CD4-positive, alpha-beta T cell (primary cell): ENCODE data around the gene LRRN1. TPM values are rescaled to one million over a fixed set of nuclear protein-coding genes. Genes with fewer than 3 reads are reported as not detected.
"Not testable (repeated sequence)": the region's sequence is repeated elsewhere in the genome, so short reads cannot be mapped to it uniquely, and the experiment has no call there.

ENCODE experiments used
- ATAC-seq: fragments of 200-7000 bp; cut with Tn5 transposase; one replicate; pipeline ENCODE4 v1.10.0; 2022; ENCODE audit warnings: mild to moderate bottlenecking; ENCODE audit not compliant: poor library complexity
- CTCF ChIA-PET: fragments of 350-600 bp; sonication (Branson Sonifier 250); formaldehyde crosslinking; loops from one replicate; lab custom pipeline; 2021; ENCODE audit warnings: antibody characterized with exemption, inconsistent platforms; lab: Charles Lee
- POLR2A ChIA-PET: fragments of 350-600 bp; sonication (Branson Sonifier 250); formaldehyde crosslinking; loops from one replicate; lab custom pipeline; 2021; ENCODE audit warnings: antibody characterized with exemption, inconsistent platforms; lab: Charles Lee
- DNase-seq, 14 experiments: peaks; one replicate each; pipeline ENCODE4 v3.0.0-alpha.2; 2013 to 2020; ENCODE audit warnings: mixed read lengths in 2 of 14
- H3K27ac ChIP-seq, 2 donors: one replicate each; pipeline versions ENCODE4 v1.5.1 to v1.7.0; 2013; ENCODE audit warnings: low read length in 2 of 2, low read depth in 1 of 2, mild to moderate bottlenecking in 1 of 2
- H3K27me3 ChIP-seq, 2 experiments: 1 replicate in 1 of 2; 2 replicates in 1 of 2; pipeline versions ENCODE4 v1.6.1 to v1.7.0; 2013; ENCODE audit warnings: low read length in 2 of 2, control low read depth in 1 of 2, mild to moderate bottlenecking in 1 of 2, moderate library complexity in 1 of 2; ENCODE audit not compliant: insufficient read depth in 2 of 2, control insufficient read depth in 1 of 2
- H3K36me3 ChIP-seq: one replicate; pipeline ENCODE4 v1.6.1; 2013; ENCODE audit warnings: low read length, control low read depth; ENCODE audit not compliant: insufficient read depth
- H3K4me1 ChIP-seq: one replicate; pipeline ENCODE4 v1.6.1; 2013; ENCODE audit warnings: low read length, control low read depth; ENCODE audit not compliant: insufficient read depth
- H3K4me3 ChIP-seq: one replicate; pipeline ENCODE4 v1.5.1; 2013; ENCODE audit warnings: mild to moderate bottlenecking, low read length, moderate library complexity
- H3K9me3 ChIP-seq, 2 experiments: 1 replicate in 1 of 2; 2 replicates in 1 of 2; pipeline versions ENCODE4 v1.6.1 to v1.7.0; 2013; ENCODE audit warnings: low read length in 2 of 2, mild to moderate bottlenecking in 2 of 2, control low read depth in 1 of 2, moderate library complexity in 1 of 2; ENCODE audit not compliant: control insufficient read depth in 1 of 2, insufficient read depth in 1 of 2
- H3K27ac Mint-ChIP-seq: one replicate; pipeline ENCODE4 v1.8.0; 2020; ENCODE audit warnings: mixed read lengths
- H3K27me3 Mint-ChIP-seq: one replicate; pipeline ENCODE4 v1.8.0; 2021; ENCODE audit warnings: mixed read lengths
- H3K36me3 Mint-ChIP-seq: one replicate; pipeline ENCODE4 v1.8.0; 2021; ENCODE audit warnings: low read depth, mixed read lengths
- H3K4me1 Mint-ChIP-seq: one replicate; pipeline ENCODE4 v1.8.0; 2021; ENCODE audit warnings: low read depth, mixed read lengths
- H3K4me3 Mint-ChIP-seq: one replicate; pipeline ENCODE4 v1.8.0; 2020; ENCODE audit warnings: mild to moderate bottlenecking, mixed read lengths
- H3K9me3 Mint-ChIP-seq: one replicate; pipeline ENCODE4 v1.8.0; 2020; ENCODE audit warnings: mixed read lengths
- CTCF ChIP-seq: fragments of 200-600 bp; IDR thresholded peaks from one replicate; pipeline ENCODE4 v1.8.0; 2022; ENCODE audit warnings: antibody characterized with exemption, mild to moderate bottlenecking
- intact Hi-C, 2 experiments: fragments of 100-400 bp; cut with DNase I in 1 of 2; cut with micrococcal nuclease in 1 of 2; formaldehyde crosslinking; loops; one replicate each; pipeline versions ENCODE4 v1.15.1 to v1.9.0; 2023 to 2025; cut with DNase I, micrococcal nuclease
- total RNA-seq, 174 experiments: library from RNA in 2 of 174; stranded (reverse) in 2 of 174; gene quantifications; one replicate each; pipeline ENCODE4 v1.2.3 and lab custom pipeline; 2021 to 2026

LRRN1 gene
- total RNA-seq, 2 experiments from 2014 or later = 0.20 TPM; not detected in 1

- Histone ChIP-seq H3K36me3 (no peaks in the 10 kb centered on the region), H3K4me3 (no peak overlapping the region), H3K27ac (no peak overlapping the region), H3K9me3 (no peaks in the 10 kb centered on the region), H3K27me3 (no peaks in the 10 kb centered on the region), H3K4me1 (no peaks in the 10 kb centered on the region)
- H3K4me1 Mint-ChIP-seq = no peaks in the 10 kb centered on the region
- ATAC-seq = no peak
- no peak for DNase-seq
- no peak for TF ChIP-seq CTCF
- no peak overlapping the region for H3K27ac Mint-ChIP-seq
- CTCF ChIA-PET = no interaction called here
- no peak overlapping the region for H3K4me3 Mint-ChIP-seq
- intact Hi-C loops = no loop called here
- H3K27me3 Mint-ChIP-seq = no peaks in the 10 kb centered on the region
- no peaks in the 10 kb centered on the region for H3K36me3 Mint-ChIP-seq
- no peaks in the 10 kb centered on the region for H3K9me3 Mint-ChIP-seq
- POLR2A ChIA-PET = no interaction called here
Measured at GRCh38 chr3:3827111-3827510, 27.9 kb downstream of the LRRN1 start.

- H3K4me3 Mint-ChIP-seq, CTCF ChIA-PET, H3K4me1 Mint-ChIP-seq, H3K27ac Mint-ChIP-seq, H3K36me3 ChIP-seq, H3K4me3 ChIP-seq, H3K27me3 Mint-ChIP-seq, H3K4me1 ChIP-seq, H3K36me3 Mint-ChIP-seq, H3K9me3 ChIP-seq, H3K27me3 ChIP-seq, intact Hi-C loops, H3K27ac ChIP-seq, ATAC-seq, DNase-seq, H3K9me3 Mint-ChIP-seq, POLR2A ChIA-PET: not testable (repeated sequence)
Measured at GRCh38 chr3:3828417-3828816, 29.2 kb downstream of the LRRN1 start.

DNA sequence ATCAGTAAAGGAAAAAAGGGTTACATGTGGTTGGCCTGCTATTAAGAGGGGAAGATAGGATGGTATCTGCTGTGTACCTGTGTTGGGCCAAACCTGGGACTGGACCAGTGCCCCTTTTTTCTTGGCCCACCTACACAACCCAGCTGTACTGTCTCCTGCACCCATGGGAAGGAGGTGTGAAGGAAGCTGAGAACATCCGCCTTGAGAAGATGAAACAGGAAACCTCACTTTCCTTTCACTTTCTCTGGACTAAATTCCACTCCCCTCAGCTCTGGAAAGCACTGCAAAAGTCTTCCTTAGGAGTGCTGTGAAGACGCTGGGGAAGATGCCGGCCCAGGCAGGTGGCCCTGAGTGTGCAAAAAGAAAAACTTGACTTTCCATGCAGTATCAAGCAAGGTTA, 37.6 kb downstream of the LRRN1 start:
- Histone ChIP-seq H3K36me3 (no peaks in the 10 kb centered on the region), H3K4me3 (no peak overlapping the region), H3K4me1 (peaks cover 3% of the 10 kb centered on the region), H3K27me3 (no peaks in the 10 kb centered on the region), H3K27ac (no peak overlapping the region), H3K9me3 (peaks cover 17 to 18% of the 10 kb centered on the region in 2 experiments)
- Mint-ChIP-seq H3K36me3 (no peaks in the 10 kb centered on the region), H3K4me1 (no peaks in the 10 kb centered on the region), H3K4me3 (no peak overlapping the region), H3K27me3 (no peaks in the 10 kb centered on the region), H3K27ac (no peak overlapping the region), H3K9me3 (peaks cover 23% of the 10 kb centered on the region)
- DNase-seq (no peak), ATAC-seq (no peak)
- ChIA-PET POLR2A (no interaction called here), CTCF (interaction anchor here (1.0 kb wide), 1 partner anchor 9 kb away, joined by 3 read pairs; no protein-coding TSS in a partner anchor)
- no peak for TF ChIP-seq CTCF
- intact Hi-C loops = no loop called here

- Mint-ChIP-seq H3K36me3 (no peaks in the 10 kb centered on the region), H3K9me3 (peaks cover 12% of the 10 kb centered on the region), H3K4me1 (no peaks in the 10 kb centered on the region), H3K4me3 (no peak overlapping the region), H3K27me3 (no peaks in the 10 kb centered on the region), H3K27ac (no peak overlapping the region)
- no peak for TF ChIP-seq CTCF
- ChIA-PET CTCF (no interaction called here), POLR2A (no interaction called here)
- H3K4me3 ChIP-seq = no peak overlapping the region
- no peaks in the 10 kb centered on the region for H3K27me3 ChIP-seq
- intact Hi-C loops = no loop called here
- no peak for ATAC-seq
- no peak overlapping the region for H3K27ac ChIP-seq
- H3K36me3 ChIP-seq = no peaks in the 10 kb centered on the region
- peaks cover 11 to 13% of the 10 kb centered on the region in 2 experiments for H3K9me3 ChIP-seq
- H3K4me1 ChIP-seq = no peaks in the 10 kb centered on the region
- no peak for DNase-seq
Measured at GRCh38 chr3:3842356-3842755, 43.1 kb downstream of the LRRN1 start.
